HG03521 (cell line): ENCODE measurements around the gene SH3PXD2A.
"Not testable (repeated sequence)": the region's sequence is repeated elsewhere in the genome, so short reads cannot be mapped to it uniquely, and the experiment has no call there.

Experiments
- ATAC-seq: cut with Tn5 transposase; IDR thresholded peaks from one replicate; pipeline ENCODE4 v1.9.1; 2021; ENCODE audit warnings: mild to moderate bottlenecking, moderate library complexity; ENCODE audit not compliant: unreplicated experiment

The SH3PXD2A gene

DNA sequence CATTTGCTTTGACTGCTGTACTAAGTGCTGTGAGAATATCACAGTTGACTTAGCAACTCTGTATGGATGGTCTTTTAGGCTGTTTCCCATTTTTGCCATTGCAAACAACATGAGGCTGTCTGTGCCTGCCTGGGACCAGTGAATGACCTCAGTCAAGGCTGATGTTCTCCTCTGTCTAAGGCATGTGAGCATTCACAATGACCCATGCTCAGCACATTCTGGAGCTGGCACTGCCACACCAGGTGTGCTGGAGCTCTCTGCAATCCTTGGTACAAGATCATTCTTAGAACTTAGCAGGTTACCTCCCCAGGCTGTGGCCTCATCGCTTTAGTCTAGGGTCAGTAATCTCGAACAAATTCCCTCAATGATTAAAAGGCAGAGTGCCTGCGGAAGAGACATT, 61.9 kb downstream of the SH3PXD2A start:
- ATAC-seq = no peak

DNA sequence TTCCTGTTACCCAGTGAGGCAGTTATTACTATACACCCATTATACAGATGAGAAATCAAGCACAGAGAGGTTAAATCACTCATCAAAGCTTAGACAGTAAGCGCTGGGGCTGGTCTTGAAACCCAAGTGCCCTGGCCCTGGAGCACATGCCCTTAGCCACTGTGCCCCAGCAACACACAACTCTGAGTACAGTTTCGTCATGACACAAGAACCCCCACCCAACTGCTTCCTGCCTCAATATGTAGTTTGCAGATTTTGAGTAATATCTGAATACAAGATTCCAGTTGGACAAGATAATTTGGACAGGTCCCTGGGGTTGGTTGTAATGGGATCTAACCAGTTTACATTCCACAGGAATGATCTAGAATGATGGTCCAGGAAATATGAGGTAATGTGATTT, 62.8 kb downstream of the SH3PXD2A start:
- ATAC-seq = no peak

DNA sequence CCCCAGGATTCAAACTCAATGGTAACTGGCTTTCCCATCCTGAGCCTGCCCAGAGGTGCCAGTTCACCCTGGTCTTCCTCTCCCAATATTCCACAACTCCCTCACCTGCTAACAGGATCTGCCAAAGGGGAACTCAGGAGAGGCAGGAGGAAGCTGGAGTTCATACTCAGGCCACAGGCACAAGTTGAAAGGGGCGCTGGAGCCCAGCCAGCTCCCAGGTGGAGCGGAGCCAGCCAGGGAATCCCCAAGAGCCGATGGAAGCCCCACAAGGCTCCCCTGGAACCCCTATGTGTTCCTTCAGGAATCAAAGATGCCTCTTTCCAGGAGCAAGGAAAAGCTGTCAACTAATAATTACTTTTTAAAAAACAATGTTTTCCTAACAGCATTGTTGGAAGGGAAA, 63.5 kb downstream of the SH3PXD2A start:
- ATAC-seq = no peak

DNA sequence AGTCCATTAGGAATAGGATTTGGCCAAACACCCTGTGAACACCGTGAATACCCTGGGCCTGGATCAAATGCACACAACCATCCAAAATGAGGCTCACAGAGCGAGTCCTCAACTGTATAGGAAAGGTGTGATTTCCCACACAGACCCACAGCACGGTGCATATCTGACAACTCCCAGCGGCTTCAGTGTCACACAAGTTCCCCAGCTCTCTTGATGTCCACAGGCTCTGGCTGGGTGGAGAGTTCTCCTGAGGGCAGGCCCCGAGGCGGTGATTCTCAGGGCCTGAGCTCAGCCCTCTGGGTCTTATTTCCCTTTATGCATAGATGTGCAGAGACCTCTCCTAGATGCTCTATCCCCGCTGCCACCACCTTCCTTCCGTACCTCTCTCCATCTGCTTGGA, 64.1 kb downstream of the SH3PXD2A start:
- no peak for ATAC-seq

DNA sequence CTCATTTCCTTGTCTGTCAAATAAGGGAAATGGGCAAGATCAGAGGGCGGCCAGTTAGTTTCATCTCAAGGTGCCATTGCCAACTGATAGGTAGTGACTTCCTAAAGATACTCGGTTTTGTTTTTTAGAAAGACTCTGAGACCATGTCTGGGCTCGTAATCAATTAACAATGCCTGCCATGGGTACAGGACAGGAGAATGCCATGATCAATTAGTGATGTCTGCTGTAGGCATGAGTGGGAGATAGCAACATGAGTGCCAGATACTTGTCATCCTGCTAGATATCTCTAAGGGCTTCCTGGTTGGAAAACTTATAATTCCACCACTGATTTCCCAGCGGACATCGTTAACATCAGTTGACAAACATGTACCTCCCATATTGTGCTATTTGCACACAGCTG, 64.8 kb downstream of the SH3PXD2A start:
- ATAC-seq = no peak

DNA sequence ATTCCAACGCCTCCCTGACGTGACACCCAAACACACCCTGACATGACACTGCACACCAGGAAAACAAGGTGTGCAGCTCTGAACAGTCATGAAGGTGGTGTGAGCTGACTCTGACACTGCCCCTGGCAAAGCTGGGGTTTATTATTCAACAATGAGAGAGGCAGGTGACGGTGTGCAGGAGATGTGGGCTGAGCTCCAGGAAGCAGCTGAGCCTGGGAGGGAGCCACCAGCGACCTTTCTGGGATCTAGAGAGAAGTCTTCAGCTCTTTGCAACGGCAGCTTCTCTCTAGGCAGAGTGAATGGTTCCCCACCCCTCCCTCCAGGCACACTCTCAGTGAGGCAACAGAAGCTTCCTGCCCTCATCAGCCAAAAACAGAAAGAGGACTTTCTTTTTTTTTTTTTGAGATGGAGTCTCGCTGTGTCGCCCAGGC, 65.6 kb downstream of the SH3PXD2A start:
- ATAC-seq = no peak

DNA sequence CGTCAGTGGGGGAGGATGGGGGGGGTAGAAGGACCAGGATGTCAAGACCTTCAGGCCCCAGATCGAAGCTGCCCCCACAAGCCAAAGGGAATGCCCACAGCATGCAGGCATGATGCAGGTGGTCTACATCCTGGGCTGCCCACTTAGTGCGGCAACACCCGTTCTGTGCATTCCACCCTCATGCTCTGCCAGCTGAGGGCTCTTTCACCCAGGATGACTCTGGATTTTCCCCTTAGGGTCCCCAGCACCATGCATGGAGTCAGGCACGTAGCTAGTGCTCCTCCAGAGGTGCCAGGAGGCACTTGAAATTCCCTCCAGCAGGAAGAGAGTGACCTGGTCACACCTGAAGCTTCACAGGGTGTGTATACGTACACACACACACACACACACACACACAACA, 66.2 kb downstream of the SH3PXD2A start:
- ATAC-seq = no peak

DNA sequence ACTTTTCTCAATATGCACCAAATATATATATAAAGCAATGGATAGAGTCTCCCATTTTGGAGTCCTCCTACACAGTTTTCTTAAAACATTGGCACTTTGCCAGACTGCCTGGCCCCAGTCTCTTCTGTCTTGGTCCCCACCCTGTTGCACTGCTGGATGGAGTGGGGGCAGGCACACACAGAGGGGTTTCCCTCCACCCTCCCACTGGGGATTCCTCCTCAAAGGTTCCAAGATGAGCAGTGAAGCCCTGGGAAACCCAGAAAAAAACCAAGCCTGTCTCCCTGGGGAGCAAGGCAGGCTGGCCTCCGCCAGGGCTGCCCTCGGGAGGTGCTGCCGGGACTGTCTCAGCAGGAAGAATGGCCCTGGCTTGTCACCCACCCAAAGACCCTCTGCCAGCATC, 68.0 kb downstream of the SH3PXD2A start:
- ATAC-seq = no peak

DNA sequence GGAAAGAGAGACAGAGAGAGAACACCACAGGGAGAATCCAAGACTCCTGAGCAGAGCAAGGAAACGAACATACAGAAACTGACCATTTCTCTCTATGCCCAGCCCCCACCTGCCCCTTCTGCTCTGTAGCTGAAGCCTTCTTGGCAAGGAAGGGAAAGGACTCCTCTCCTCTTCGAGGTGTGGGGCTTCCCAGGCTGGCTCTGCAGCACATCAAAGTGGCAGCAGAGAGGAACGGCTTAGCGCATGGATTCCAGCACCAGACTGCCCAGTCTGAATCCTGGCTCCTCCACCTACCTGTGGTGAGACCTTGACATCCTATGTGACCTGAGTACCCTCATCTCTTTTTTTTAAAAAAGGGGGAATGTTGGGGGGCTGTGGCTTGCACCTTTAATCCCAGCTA, 69.4 kb downstream of the SH3PXD2A start:
- ATAC-seq = no peak

DNA sequence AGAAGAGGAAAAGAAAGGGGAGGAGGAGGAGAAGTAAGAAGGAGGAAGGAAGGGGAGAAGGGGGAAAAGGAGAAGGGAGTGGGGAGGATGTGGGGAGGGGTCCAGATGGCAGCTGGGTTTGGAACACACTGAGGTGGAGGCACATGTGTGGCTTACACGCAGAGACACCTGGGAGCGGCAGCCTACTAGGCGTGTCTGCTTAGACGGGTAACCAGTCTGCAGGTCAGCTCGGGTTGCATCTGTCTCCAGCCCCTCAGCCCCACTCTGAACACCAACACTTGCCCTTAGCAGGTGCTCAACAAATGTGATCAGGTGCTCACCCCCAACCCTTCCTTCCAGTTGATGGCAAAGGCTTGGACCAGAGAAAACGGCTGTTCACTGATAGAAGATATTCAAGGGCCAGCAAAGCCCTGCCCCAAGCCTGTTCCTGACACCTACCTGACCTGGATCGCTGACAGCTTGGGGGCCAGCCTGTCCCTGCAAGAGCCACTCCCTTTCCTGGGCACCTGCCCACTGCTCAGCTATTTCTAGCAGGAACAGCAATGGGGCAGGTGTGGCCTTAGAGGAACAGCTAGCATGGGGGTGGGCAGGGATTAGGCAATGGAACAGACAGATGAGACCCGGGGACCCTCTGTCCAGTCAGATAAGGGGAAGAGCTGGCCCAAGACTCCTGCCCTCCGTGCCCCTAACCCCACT, 70.5 kb downstream of the SH3PXD2A start:
- ATAC-seq = no peak

DNA sequence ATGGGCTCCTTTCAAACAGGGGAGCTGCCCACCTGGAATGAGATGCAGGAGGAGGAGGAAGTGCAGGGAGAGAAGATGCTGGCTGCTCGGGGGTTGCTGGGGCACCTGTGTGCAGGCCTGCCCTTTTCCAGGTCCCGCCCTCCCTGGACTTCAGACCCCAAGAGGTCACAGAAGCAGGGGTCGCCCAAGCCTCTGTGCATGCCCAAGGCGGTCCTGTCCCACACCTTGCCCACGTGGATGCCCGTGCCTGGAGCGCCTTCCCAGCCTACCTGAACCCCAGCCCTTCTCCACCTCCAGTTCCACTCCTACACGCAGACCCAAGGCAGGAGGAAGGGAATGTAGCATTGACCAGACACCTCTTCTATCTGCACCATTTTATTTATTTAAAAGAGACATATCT, 71.3 kb downstream of the SH3PXD2A start:
- no peak for ATAC-seq

DNA sequence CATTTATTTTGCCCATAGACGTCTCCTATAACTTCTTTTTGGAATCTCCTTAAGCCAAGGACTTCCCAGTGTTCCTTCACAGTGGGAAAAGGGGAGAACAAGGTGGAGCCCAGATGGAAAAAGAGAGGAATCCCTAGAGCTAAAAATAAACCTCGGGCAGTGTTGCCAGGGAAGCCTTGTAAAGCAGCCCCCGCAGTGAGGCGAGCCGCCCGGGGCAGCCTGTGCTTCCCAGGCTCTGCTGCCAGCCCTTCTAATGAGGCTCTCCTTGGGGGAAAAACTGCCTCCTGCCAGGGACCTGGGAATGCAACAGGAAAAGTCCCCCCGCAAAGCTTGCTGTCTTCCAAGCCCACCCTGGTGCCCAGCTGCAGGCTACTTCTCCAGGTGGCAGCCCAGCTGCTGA, 71.7 kb downstream of the SH3PXD2A start:
- no peak for ATAC-seq

DNA sequence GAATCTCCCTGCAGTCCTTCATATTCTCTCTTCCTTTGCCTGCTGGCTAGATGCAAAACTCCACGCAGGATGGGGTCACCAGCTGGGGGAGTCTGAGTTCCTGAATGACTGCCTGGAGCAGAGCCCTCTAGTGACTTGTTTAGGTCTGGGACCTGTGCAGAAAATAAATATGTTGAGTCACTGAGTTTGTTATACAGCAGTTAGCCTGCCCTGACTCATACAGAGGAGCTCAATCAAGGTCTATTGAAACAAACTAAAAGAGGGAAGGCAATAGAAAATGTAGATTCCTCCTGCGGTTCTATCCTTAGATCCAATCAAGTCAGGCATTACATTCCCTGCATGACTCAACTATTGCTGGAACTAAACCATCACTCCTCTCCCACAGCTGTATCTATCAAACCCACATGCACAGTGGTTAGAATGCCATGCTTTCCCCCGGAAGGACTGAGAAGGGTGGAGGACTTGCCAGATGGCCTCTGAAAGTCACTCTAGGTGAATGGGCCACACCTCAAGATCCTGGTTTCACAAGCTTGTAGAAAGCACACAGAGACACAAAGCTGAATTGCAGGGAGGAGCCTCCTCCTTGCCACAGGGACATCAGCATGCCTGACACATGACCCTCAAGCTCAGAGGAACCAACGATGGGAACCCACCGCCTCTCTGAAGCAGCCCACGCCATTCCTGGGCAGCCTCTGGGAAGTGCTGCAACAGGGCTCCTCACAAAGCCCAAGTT, 73.9 kb downstream of the SH3PXD2A start:
- ATAC-seq = no peak

DNA sequence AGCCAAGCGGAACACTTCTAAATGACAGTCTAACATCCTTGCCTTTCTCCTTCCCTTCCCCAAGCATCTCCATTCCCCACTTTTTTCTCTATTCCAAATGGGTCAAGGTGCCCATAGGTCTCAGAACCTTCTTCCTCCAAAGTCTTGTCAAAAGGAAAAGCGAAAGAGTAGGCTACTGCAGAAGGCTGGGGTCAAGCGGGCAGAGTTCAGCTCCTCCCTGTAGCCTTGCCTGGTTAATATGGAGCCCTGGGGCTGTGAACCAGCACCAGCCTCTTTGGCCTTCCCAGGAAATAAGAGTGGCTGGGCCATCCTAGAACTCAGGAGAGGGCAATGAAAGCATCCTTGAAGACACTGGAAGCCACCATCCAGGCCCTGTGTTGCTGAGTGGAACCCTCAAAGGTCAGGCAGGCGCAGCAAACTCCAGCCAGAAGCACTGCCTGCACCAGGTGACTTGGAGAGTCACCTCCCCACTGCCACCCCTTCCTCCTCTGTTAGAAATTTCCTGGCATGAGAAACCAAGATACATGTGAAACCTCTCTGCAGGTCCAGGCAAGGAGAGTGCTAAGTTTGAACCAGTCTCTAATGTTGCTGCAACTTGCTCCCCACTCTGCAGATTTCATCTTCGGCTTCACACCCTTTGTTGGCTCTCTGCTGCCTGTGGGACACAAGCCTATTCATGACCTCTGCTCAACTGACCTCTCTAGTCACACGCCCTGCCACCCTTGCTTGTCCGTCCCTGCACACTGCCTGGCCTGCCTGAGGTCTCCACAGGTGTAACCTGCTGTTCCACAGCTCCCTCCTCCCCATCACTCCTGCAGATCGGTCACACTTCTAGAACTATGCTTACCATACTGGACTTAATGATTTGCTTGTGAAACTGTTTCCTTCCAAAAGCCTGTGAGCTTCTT, 74.9 kb downstream of the SH3PXD2A start:
- ATAC-seq = no peak

DNA sequence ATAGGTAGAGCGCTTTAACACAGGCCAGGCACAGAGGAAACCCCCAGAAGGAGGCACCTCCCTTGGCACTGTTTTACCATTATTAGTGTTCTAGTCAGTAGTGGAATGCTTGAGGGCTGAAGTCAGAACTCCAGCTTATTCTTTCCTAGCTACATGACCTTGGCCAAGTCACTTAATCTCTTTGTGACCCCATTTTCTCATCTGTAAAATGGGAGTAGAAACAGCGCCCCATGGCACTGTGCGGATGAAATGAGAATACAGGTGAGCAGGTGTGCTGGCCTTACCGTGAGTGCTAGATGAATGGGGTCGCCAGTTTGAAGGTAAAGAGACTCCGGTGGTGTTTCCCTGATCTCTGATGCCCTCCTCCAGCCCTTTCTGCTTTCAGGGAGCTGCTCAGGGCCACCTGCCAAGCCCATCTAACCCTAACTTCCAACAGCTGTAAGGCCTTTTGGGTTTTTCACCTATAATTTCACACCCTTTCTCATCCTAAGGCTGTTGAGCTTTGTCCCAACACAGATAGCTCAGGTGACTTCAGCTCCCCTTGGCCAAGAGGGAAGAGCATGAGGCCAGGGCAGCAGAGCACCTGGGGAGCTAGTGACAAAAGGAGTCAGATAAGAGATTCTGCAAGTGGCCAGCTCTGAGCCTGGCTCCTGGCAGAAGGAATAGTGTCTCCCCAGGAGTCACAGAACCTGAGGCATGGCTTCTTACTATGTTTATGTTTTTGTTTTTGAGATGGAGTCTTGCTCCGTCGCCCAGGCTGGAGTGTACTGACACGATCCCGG, 76.8 kb downstream of the SH3PXD2A start:
- no peak for ATAC-seq

DNA sequence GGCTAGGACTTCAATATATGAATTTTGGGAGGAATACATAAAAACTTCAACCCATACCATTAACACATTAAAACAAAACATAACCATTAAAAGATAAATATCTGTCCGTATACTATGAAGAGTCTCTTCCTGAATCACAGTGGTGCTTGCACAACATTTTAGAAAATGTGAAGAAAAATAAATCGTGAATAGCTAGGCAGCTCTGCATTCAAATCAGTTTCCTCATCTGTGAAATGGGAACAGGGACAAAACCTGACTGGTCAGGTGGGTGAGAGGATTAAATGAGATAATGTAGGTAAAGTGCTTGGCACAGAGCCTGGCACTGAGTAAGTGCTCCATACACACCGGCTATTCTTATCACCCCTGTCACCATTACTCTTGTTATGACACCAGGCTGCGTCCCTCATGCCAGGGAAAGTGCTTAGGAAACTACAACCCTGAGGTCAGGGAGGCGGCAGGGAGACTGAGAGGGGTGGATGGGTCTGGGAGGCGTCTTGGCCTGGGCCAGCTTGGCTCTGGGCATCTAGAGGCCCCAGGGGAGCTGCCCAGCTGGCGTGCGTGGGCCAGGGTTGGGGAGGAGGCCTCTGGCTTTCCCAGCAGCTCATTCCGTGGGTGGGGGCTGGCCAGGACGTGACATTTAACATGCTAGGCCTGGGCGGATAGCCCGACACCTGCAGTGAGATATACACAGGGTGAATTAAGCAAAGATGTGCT, 78.3 kb downstream of the SH3PXD2A start:
- ATAC-seq = no peak

DNA sequence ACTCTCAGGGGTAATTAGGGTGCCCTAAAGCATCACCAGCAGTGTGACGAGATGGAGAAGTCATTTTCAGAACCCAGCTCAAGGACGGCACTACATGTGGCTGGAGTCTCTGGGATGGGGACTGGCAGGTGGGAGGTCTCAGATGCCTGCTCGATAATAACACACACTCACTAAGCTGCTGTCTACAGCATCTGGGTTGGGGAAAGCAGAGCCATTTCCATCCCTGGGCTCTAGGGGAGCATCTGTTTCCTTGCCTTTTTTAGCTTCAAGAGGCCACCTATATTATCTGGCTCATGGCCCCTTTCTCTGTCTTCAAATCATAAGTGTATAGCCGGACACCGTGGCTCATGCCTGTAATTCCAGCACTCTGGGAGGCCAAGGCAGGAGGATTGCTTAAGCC, 79.6 kb downstream of the SH3PXD2A start:
- no peak for ATAC-seq

DNA sequence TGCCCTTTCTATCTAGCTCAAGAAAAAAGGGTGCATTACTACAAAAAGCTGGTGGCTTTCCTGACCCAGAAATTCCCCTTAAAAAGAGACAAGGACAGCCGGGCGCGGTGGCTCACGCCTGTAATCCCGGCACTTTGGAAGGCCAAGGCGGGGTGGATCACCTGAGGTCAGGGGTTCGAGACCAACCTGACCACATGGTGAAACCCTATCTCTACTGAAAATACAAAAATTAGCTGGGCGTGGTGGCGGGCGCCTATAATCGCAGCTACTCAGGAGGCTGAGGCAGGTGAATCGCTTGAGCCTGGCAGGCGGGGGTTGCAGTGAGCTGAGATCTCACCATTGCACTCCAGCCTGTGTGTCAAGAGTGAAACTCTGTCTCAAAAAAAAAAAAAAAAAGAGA, 82.5 kb downstream of the SH3PXD2A start:
- ATAC-seq = not testable (repeated sequence)

DNA sequence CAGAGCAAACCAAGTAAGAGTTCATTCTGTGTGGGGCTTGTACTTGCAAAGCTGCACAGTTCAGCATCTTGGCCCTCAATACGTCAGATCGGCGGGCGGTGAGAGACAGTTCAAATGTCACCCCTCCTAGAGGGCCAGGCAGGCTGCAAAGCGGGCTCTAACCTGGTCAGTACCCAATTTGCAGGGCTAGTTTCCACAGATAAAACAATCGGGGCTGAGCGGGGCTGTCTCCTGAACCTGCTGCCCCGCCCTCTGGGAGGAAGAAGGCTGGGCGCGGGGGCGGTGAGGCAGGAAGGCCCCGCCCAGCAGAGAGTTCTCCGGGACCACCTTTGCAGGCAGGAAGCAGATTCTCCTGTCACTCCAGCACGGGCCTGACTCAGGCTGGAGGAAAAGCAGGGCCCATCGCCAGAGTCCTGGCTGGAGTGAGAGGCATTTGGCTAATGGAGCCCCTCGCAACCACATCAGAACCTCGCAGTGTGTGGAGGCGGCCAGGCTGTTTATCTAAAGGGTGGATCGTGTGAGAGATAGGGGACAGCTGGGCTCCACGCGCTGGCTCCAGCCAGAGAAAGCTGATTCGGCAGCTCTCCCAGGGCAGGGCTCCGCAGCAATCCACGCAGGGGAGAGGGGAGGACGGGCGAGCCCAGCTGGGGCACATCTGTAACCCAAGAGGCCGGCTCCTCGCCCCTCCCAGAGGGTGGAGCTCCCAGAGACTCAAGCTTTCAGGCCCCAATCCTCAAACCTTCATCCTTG, 83.1 kb downstream of the SH3PXD2A start:
- peak; percentile 57 for ATAC-seq

DNA sequence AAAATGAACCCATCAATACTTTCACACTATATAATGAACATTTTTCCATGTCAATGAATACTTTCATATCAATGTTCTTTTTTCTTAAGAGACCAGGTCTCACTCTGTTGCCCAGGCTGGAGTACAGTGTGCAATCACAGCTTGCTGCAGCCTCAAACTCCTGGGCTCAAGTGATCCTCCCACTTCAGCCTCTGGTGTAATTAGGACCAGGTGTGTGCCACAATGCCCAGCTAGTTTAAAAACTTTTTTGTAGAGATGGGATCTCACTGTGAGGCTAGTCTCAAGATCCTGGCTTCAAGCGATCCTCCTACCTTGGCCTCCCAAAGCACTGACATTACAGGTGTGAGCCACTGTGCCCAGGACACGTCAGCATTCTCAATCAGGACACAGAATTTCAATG, 85.2 kb downstream of the SH3PXD2A start:
- ATAC-seq = no peak
